ES-I3 (cell line): Measurements from ENCODE around the gene CLCNKB.
"Not testable (repeated sequence)": the region's sequence is repeated elsewhere in the genome, so short reads cannot be mapped to it uniquely, and the experiment has no call there.

Source experiments
- H3K36me3 ChIP-seq: 2 replicates; pipeline ENCODE4 v1.6.1; 2013; ENCODE audit warnings: mild to moderate bottlenecking, low read length, control low read depth, moderate library complexity; ENCODE audit not compliant: insufficient read depth
- H3K4me1 ChIP-seq: 2 replicates; pipeline ENCODE4 v1.6.1; 2013; ENCODE audit warnings: mild to moderate bottlenecking, control low read depth, low read length; ENCODE audit not compliant: insufficient read depth
- H3K9ac ChIP-seq: 2 replicates; pipeline ENCODE4 v1.6.1; 2013; ENCODE audit warnings: low read depth, mild to moderate bottlenecking, low read length, moderate library complexity
- H3K9me3 ChIP-seq: 2 replicates; pipeline ENCODE4 v1.6.1; 2013; ENCODE audit warnings: mild to moderate bottlenecking, low read length, moderate library complexity; ENCODE audit not compliant: control insufficient read depth, insufficient read depth

Gene CLCNKB

DNA sequence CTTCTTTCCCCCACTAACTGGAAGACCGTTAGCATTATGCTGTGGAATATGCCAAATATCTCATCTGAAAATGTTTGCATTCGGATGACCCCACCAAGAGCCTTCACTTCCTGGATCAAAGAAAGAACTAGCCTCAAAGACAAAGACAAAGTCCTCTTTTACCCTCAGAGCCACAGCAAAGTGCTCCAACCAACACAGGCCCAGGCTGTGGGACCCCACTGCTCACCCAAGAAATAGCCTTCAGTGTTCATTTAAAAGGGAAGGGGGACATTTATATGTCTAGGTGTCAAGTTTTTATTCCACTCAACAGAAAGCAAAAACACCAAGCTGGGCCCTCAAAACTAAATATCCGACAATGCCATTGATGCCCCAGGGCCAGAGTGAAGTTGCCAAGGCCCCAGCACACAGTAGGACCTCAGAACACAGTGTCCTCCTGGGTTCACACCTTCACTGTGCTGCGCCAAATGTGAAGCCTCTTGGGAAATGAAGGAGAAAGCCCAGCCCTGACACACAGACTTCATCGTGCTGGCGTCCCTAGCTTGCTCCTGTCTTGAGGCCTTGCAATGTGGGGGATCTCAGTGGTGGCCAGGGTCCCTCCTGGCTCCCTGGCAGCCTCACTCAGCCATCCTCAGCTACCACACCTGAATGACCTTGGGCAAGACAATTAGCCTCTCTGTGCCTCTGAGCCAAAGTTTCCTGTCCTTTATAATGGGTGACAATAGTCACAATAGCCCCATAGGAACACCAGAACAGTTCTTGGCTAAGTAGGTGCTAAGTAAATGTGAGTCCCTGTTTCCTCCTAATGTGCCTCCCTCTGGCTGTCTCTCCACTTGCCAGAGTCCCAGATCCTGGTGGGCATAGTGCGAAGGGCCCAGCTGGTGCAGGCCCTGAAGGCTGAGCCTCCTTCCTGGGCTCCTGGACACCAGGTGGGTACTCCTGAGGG lies 11.3 kb downstream of the CLCNKB start:
- Histone ChIP-seq H3K9ac (no peak overlapping the region), H3K4me1 (peaks cover 14% of the 10 kb centered on the region), H3K9me3 (no peaks in the 10 kb centered on the region), H3K36me3 (no peaks in the 10 kb centered on the region)

GRCh38 chr1:16055613-16056520 lies 12.3 kb downstream of the CLCNKB start:
- Histone ChIP-seq H3K9ac (no peak overlapping the region), H3K4me1 (peaks cover 7% of the 10 kb centered on the region; the same call in 1 of the 2 replicates), H3K9me3 (no peaks in the 10 kb centered on the region)

GRCh38 chr1:16056521-16056912 lies 12.9 kb downstream of the CLCNKB start:
- not testable (repeated sequence) for H3K4me1 ChIP-seq, H3K36me3 ChIP-seq, H3K9ac ChIP-seq, H3K9me3 ChIP-seq

More at GRCh38 chr1:16055613-16056520, 12.3 kb downstream of the CLCNKB start:
- H3K36me3 ChIP-seq = no peaks in the 10 kb centered on the region

DNA sequence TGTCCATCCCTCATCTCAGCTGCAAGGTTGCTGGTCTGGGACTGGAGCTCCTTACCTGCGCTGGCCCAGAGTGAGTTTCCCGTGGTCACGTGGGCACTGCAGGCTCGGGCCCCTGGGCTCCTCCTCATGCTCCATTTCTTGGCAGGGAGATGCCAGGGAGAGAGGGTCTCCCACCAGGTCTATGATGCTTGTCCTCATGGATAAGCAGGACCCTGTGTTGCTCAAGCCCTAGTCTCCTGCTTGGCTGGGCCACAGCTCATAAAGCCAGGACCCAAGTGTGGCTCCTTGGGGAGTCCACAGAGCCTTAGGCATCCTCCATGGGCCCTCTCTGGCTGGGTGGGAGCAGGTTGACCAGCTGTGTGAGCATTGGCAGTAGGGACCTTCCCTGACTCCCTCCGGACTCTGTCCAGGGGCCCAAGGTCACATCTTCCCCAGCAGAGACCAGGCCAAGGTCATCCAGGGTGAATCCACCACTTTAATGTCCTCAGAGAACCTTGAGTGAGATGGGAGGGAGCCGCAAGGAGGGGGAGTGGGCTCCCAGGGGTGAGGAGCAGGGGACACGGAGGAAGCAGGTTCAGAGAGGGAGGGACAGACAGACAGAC lies 13.8 kb downstream of the CLCNKB start:
- H3K4me1 ChIP-seq, H3K36me3 ChIP-seq, H3K9ac ChIP-seq, H3K9me3 ChIP-seq: not testable (repeated sequence)

GRCh38 chr1:16058394-16059120 lies 15.0 kb downstream of the CLCNKB start:
- not testable (repeated sequence) for H3K4me1 ChIP-seq, H3K36me3 ChIP-seq, H3K9me3 ChIP-seq, H3K9ac ChIP-seq

- Histone ChIP-seq H3K9me3 (no peaks in the 10 kb centered on the region), H3K9ac (no peak overlapping the region), H3K4me1 (peaks cover 14% of the 10 kb centered on the region; the same call in 1 of the 2 replicates), H3K36me3 (no peaks in the 10 kb centered on the region)
Observed at GRCh38 chr1:16061266-16061665, 17.7 kb downstream of the CLCNKB start.

- peaks cover 15% of the 10 kb centered on the region; the same call in 1 of the 2 replicates for H3K4me1 ChIP-seq
- H3K9me3 ChIP-seq, H3K36me3 ChIP-seq, H3K9ac ChIP-seq: not testable (repeated sequence)
Observed at GRCh38 chr1:16061989-16062686, 18.6 kb downstream of the CLCNKB start.

GRCh38 chr1:16062687-16063075 lies 19.1 kb downstream of the CLCNKB start:
- not testable (repeated sequence) for H3K36me3 ChIP-seq, H3K9ac ChIP-seq, H3K9me3 ChIP-seq
- H3K4me1 ChIP-seq = peaks cover 21% of the 10 kb centered on the region

- Histone ChIP-seq H3K4me1 (peaks cover 21% of the 10 kb centered on the region), H3K9ac (no peak overlapping the region), H3K9me3 (no peaks in the 10 kb centered on the region)
Observed at GRCh38 chr1:16063226-16063829, 19.7 kb downstream of the CLCNKB start.

GRCh38 chr1:16063921-16064320 lies 20.3 kb downstream of the CLCNKB start:
- Histone ChIP-seq H3K36me3 (no peaks in the 10 kb centered on the region), H3K9me3 (no peaks in the 10 kb centered on the region), H3K9ac (no peak overlapping the region), H3K4me1 (peaks cover 21% of the 10 kb centered on the region)

More at GRCh38 chr1:16063226-16063829, 19.7 kb downstream of the CLCNKB start:
- H3K36me3 ChIP-seq = no peaks in the 10 kb centered on the region

DNA sequence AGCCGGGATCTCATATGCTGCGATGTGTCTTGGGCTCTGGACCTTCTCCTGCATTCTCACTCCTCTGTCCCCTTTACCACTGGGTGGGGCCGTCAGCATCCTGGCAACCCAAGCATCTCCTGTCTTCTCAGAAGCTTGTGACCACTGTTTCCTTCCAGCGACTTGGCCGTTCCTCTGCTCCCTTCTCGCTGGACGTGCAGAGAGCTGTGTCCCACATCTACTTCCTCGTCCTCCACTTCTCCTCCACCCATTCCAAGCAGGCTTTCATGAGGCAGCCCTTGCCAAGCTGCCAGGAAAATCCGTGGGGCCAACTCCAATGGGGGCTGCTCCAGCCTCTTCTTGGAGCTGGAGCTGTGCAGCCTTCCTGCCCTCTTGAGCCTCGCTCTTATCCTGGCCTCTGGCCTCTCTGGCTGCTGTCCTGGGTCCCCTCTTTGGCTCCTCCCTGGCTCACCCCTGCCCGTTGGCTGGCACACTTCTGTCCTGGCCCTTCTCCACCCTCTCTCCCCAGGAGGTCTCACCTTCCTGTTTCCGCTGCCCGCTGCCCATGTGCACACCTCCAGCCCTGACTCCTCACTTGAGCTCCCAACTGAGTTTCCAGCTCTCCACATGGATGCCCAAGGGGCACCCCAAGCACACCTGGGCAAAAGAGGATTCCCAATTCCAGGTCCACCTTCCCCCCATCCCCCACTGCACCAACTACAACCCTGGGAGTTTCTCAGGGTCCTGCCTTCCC lies 21.1 kb downstream of the CLCNKB start:
- Histone ChIP-seq H3K36me3 (no peaks in the 10 kb centered on the region), H3K9ac (no peak overlapping the region), H3K9me3 (no peaks in the 10 kb centered on the region), H3K4me1 (peaks cover 21% of the 10 kb centered on the region)

DNA sequence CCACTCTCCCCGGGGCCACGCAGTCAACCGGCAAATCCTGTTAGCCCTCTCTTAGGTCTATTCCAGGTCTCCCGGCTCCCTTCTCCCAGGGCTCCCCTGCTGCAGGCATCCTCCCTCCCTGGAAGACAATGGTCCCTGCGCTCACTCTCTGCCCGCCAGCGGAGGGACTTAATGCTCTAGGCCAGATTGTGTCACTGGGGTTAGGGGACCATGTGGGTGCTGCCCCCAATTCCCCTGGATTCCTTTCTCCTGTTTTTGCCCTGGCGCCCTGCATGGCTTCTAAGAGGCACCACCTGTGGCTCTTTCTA lies 21.6 kb downstream of the CLCNKB start:
- no peaks in the 10 kb centered on the region for H3K9me3 ChIP-seq
- H3K36me3 ChIP-seq = no peaks in the 10 kb centered on the region
- peaks cover 21% of the 10 kb centered on the region for H3K4me1 ChIP-seq
- no peak overlapping the region for H3K9ac ChIP-seq

DNA sequence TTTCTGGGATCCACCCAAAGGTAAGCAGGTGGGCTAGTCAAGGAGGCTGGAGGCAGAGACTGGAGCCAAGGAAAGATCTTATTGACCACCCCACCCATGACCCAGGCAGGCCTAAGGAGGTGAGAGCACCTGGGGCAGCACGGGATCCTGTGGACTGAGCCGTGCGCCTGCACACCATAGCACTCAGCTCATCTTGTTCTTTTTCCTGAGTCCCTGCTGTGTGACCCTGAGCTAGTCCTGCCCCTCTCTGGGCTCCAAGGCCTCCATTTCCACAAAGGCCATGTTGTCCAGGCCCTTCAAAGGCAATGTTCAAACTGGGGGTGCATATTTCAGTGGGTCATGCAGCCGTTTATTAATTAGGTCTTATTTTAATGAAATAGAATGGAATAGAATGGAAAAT lies 22.7 kb downstream of the CLCNKB start:
- no peaks in the 10 kb centered on the region for H3K36me3 ChIP-seq
- H3K4me1 ChIP-seq = peaks cover 21% of the 10 kb centered on the region
- H3K9ac ChIP-seq = no peak overlapping the region
- H3K9me3 ChIP-seq = no peaks in the 10 kb centered on the region
